ENCODE measurements around the gene SUN1. TPM values are rescaled to one million over a fixed set of nuclear protein-coding genes. Genes with fewer than 3 reads are reported as not detected.
"Not testable (repeated sequence)": the region's sequence is repeated elsewhere in the genome, so short reads cannot be mapped to it uniquely, and the experiment has no call there.

Gene SUN1
- total RNA-seq, 3 donors from 2014 or later = 153 to 189 (median 160) TPM

GRCh38 chr7:907158-907980 is 75.1 kb downstream of the SUN1 start:
- H3K4me1 ChIP-seq = no peaks in the 10 kb centered on the region
- no peak overlapping the region for H3K27ac ChIP-seq
- no peak for DNase-seq (ENCODE audit: low spot score in 2 of 2)
- H3K27me3 ChIP-seq = no peaks in the 10 kb centered on the region
- H3K9me3 ChIP-seq = peaks cover 0 to 3% of the 10 kb centered on the region in 2 donors
- TF ChIP-seq POLR2A (IDR thresholded peaks at IDR 0.05) (no peak), CTCF (IDR thresholded peaks at IDR 0.05) (no peak), POLR2AphosphoS5 (IDR thresholded peaks at IDR 0.05) (no peak)
- intact Hi-C loops (cut with DNase I; ENCODE audit: low total_unique reads) = no loop called here
- no peak overlapping the region for H3K4me3 ChIP-seq
- H3K36me3 ChIP-seq = no peaks in the 10 kb centered on the region

- no peak for TF ChIP-seq POLR2A (IDR thresholded peaks at IDR 0.05)
- no peak for TF ChIP-seq POLR2AphosphoS5 (IDR thresholded peaks at IDR 0.05)
- no peak for TF ChIP-seq CTCF (IDR thresholded peaks at IDR 0.05)
- no peak overlapping the region for H3K4me3 ChIP-seq
- no peak overlapping the region for H3K27ac ChIP-seq
- no peaks in the 10 kb centered on the region for H3K27me3 ChIP-seq
- no peaks in the 10 kb centered on the region for H3K4me1 ChIP-seq
- intact Hi-C loops (cut with DNase I; ENCODE audit: low total_unique reads) = loop anchor here (2.0 kb wide), 1 partner anchor 45 kb away; no protein-coding TSS in a partner anchor
- H3K9me3 ChIP-seq = peaks cover 0 to 3% of the 10 kb centered on the region in 2 donors
- DNase-seq (ENCODE audit: low spot score in 2 of 2) = no peak
- H3K36me3 ChIP-seq = no peaks in the 10 kb centered on the region
Measured at GRCh38 chr7:908159-908581, 75.9 kb downstream of the SUN1 start.

- H3K9me3 ChIP-seq; H3K27me3 ChIP-seq; H3K4me1 ChIP-seq; H3K36me3 ChIP-seq; H3K27ac ChIP-seq; DNase-seq (ENCODE audit: low spot score in 2 of 2): not testable (repeated sequence)
- intact Hi-C loops (cut with DNase I; ENCODE audit: low total_unique reads) = loop anchor here (2.0 kb wide), 1 partner anchor 44 kb away; no protein-coding TSS in a partner anchor
- TF ChIP-seq CTCF (IDR thresholded peaks at IDR 0.05) = peak in 2 of 3 donors; percentile 51 to 73
- H3K4me3 ChIP-seq = peak overlapping the region; percentile 25 to 53 (median 36)
Measured at GRCh38 chr7:908591-909357, 76.5 kb downstream of the SUN1 start.

- H3K27me3 ChIP-seq = no peaks in the 10 kb centered on the region
- no peaks in the 10 kb centered on the region for H3K4me1 ChIP-seq
- H3K27ac ChIP-seq = no peak overlapping the region
Measured at GRCh38 chr7:909358-910329, 77.4 kb downstream of the SUN1 start.

More at GRCh38 chr7:909358-910329, 77.4 kb downstream of the SUN1 start:
- TF ChIP-seq POLR2AphosphoS5 (IDR thresholded peaks at IDR 0.05) (no peak), CTCF (IDR thresholded peaks at IDR 0.05) (no peak), POLR2A (IDR thresholded peaks at IDR 0.05) (no peak)
- Histone ChIP-seq H3K4me3 (peak overlapping the region; percentile 24 to 53 (median 25)), H3K9me3 (peaks cover 0 to 3% of the 10 kb centered on the region in 2 donors), H3K36me3 (no peaks in the 10 kb centered on the region)
- intact Hi-C loops (cut with DNase I; ENCODE audit: low total_unique reads) = loop anchor here (2.0 kb wide), 1 partner anchor 43 kb away; no protein-coding TSS in a partner anchor
- no peak for DNase-seq (ENCODE audit: low spot score in 2 of 2)

All from breast epithelium (tissue), 4 donors.